Neutrophil (primary cell): ENCODE data around the gene MYO5B.

Source experiments
- H3K27ac ChIP-seq: fragments of 200-600 bp; sonication (generic); 2 replicates; pipeline ENCODE4 v1.5.1; 2016; ENCODE audit warnings: mild to moderate bottlenecking, moderate library complexity
- H3K27me3 ChIP-seq: fragments of 200-600 bp; sonication (generic); 2 replicates; pipeline ENCODE4 v1.6.0; 2016; ENCODE audit warnings: mild to moderate bottlenecking
- H3K36me3 ChIP-seq: fragments of 200-600 bp; sonication (generic); 2 replicates; pipeline ENCODE4 v1.5.1; 2017
- H3K4me1 ChIP-seq, 2 experiments: fragments of 200-600 bp in 1 of 2; sonication (generic) in 1 of 2; 1 replicate in 1 of 2; 2 replicates in 1 of 2; pipeline versions ENCODE4 v1.5.1 to v1.6.1; 2013 to 2016; ENCODE audit warnings: low read depth in 1 of 2, low read length in 1 of 2, mild to moderate bottlenecking in 1 of 2, moderate library complexity in 1 of 2; ENCODE audit not compliant: control insufficient read depth in 1 of 2, insufficient read depth in 1 of 2
- H3K4me3 ChIP-seq, 2 experiments: fragments of 200-600 bp in 1 of 2; sonication (generic) in 1 of 2; 1 replicate in 1 of 2; 2 replicates in 1 of 2; pipeline ENCODE4 v1.5.1; 2013 to 2016; ENCODE audit warnings: low read depth in 1 of 2, low read length in 1 of 2, mild to moderate bottlenecking in 1 of 2, moderate library complexity in 1 of 2
- H3K9me3 ChIP-seq: fragments of 200-600 bp; sonication (generic); 2 replicates; pipeline ENCODE4 v1.5.1; 2016
- TF ChIP-seq, protein P1 (sequence below): fragments of 200-600 bp; sonication (generic); IDR thresholded peaks from 2 replicates; pipeline ENCODE4 v1.5.1; 2016; ENCODE audit warnings: antibody characterized with exemption

Gene MYO5B

GRCh38 chr18:50115095-50115494, 79.9 kb downstream of the MYO5B start:
- Histone ChIP-seq H3K27me3 (peaks cover 17% of the 10 kb centered on the region), H3K27ac (no peak overlapping the region), H3K9me3 (no peaks in the 10 kb centered on the region), H3K4me1 (no peaks in the 10 kb centered on the region), H3K4me3 (no peak overlapping the region), H3K36me3 (no peaks in the 10 kb centered on the region)
- TF ChIP-seq, protein P1, sequence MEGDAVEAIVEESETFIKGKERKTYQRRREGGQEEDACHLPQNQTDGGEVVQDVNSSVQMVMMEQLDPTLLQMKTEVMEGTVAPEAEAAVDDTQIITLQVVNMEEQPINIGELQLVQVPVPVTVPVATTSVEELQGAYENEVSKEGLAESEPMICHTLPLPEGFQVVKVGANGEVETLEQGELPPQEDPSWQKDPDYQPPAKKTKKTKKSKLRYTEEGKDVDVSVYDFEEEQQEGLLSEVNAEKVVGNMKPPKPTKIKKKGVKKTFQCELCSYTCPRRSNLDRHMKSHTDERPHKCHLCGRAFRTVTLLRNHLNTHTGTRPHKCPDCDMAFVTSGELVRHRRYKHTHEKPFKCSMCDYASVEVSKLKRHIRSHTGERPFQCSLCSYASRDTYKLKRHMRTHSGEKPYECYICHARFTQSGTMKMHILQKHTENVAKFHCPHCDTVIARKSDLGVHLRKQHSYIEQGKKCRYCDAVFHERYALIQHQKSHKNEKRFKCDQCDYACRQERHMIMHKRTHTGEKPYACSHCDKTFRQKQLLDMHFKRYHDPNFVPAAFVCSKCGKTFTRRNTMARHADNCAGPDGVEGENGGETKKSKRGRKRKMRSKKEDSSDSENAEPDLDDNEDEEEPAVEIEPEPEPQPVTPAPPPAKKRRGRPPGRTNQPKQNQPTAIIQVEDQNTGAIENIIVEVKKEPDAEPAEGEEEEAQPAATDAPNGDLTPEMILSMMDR: no peak

DNA sequence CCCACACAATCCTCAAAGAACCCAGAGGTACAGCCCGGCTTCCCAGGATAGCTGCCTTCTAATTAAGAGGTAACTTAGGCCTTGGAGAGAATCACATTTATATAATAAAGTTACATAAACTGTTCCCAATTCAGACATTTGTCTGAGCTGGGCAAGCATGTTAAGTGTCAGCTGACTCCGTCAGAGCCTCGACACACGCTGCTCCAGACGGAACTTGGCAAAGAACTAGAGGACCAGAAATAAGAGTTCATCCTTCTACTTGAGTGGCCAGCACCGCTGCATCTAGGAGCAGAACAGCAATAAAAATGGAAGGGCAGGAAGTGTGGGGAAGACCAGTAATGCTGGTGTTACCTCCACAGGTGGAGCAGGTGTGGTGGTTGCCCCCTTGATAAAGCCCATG, 80.5 kb downstream of the MYO5B start:
- no peaks in the 10 kb centered on the region for H3K36me3 ChIP-seq
- no peaks in the 10 kb centered on the region for H3K4me1 ChIP-seq

GRCh38 chr18:50113726-50114125, 81.2 kb downstream of the MYO5B start:
- TF ChIP-seq, protein P1: no peak
- Histone ChIP-seq H3K27ac (no peak overlapping the region), H3K27me3 (peaks cover 17% of the 10 kb centered on the region), H3K9me3 (no peaks in the 10 kb centered on the region), H3K4me3 (no peak overlapping the region), H3K4me1 (no peaks in the 10 kb centered on the region), H3K36me3 (no peaks in the 10 kb centered on the region)

More for the DNA sequence above, 80.5 kb downstream of the MYO5B start:
- Histone ChIP-seq H3K27ac (no peak overlapping the region), H3K27me3 (peaks cover 17% of the 10 kb centered on the region), H3K9me3 (no peaks in the 10 kb centered on the region), H3K4me3 (no peak overlapping the region)
- TF ChIP-seq, protein P1: no peak

DNA sequence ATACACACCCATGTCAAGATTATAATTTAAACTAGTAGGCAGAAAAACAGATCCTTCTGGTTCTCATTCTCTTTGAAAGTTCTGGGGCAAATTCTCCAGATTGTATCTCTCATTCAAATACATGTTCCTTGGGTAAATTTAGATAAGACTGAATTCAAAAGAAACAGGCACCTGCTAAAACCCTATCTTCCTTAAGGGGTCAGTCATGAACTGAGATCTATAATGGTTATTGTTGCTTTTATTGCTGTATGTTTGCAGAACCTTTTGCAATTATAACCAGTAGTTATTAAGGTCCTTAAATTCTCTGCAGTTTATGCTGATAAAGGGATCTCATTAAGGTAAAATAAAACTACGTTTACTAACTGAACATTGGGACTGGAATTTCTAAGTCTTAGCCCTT, 83.5 kb downstream of the MYO5B start:
- Histone ChIP-seq H3K36me3 (no peaks in the 10 kb centered on the region), H3K4me3 (no peak overlapping the region), H3K27me3 (peaks cover 16% of the 10 kb centered on the region), H3K9me3 (no peaks in the 10 kb centered on the region), H3K4me1 (no peaks in the 10 kb centered on the region), H3K27ac (no peak overlapping the region)
- TF ChIP-seq, protein P1: no peak

DNA sequence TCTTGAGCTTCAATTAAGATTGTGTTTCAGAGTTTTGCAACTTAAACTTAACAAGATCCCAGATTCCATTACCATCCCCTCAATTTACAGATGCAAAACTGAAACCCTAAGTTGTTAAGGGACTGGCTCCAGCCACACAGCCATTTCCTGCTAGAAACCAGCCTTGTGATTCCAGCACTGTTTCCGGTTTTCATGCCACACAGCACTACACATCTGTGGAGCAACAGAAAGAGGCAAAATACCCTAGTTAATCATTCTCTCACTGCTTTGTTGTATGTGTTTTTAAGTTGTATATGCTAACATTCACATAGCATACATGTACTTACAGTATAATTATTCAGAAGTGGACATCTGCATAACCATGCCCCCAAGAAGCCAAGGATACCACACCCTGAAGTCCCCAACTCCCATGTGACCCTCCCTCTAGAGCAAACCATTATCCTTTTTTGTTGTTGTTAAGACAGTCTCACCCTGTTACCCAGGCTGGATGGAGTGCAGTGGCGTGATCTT, 87.4 kb downstream of the MYO5B start:
- Histone ChIP-seq H3K4me3 (no peak overlapping the region), H3K36me3 (no peaks in the 10 kb centered on the region), H3K4me1 (no peaks in the 10 kb centered on the region), H3K27ac (no peak overlapping the region), H3K9me3 (no peaks in the 10 kb centered on the region), H3K27me3 (peaks cover 9% of the 10 kb centered on the region)
- TF ChIP-seq, protein P1: no peak

DNA sequence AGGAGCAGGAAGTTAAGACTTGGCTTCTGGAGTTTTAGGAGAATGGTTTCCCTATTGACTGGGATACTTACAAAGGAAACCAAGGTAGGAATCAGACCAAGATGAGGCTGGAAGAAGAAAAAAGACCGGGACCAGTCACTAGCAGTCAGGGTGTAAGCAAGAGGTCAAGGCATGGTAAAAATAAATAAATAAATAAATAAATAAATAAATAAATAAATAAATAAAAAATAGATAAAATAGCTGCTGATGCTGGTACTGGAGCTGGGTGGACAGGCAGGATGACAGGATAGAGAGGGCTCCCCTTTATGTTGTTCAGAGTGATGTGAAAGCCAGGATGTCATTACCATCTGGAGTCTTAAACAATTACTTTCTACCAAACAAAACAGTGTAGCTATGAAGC, 89.9 kb downstream of the MYO5B start:
- H3K4me3 ChIP-seq: no peak overlapping the region
- no peaks in the 10 kb centered on the region for H3K4me1 ChIP-seq
- no peaks in the 10 kb centered on the region for H3K27me3 ChIP-seq
- TF ChIP-seq, protein P1: no peak
- no peaks in the 10 kb centered on the region for H3K36me3 ChIP-seq
- H3K9me3 ChIP-seq: no peaks in the 10 kb centered on the region
- H3K27ac ChIP-seq: no peak overlapping the region
